Measurements from ENCODE around the gene BNIP5. TPM values are rescaled to one million over a fixed set of nuclear protein-coding genes. Genes with fewer than 3 reads are reported as not detected.

The BNIP5 gene
- total and polyA plus RNA-seq, 4 donors, result not detected

- no peak for TF ChIP-seq REST (IDR thresholded peaks at IDR 0.05)
- no peak for TF ChIP-seq JUND (IDR thresholded peaks at IDR 0.05)
- TF ChIP-seq TAF1 (conservative IDR thresholded peaks at IDR 0.05), result no peak
These were observed 8.8 kb downstream of the BNIP5 start (continued) for GRCh38 chr6:36327919-36328236.

DNA sequence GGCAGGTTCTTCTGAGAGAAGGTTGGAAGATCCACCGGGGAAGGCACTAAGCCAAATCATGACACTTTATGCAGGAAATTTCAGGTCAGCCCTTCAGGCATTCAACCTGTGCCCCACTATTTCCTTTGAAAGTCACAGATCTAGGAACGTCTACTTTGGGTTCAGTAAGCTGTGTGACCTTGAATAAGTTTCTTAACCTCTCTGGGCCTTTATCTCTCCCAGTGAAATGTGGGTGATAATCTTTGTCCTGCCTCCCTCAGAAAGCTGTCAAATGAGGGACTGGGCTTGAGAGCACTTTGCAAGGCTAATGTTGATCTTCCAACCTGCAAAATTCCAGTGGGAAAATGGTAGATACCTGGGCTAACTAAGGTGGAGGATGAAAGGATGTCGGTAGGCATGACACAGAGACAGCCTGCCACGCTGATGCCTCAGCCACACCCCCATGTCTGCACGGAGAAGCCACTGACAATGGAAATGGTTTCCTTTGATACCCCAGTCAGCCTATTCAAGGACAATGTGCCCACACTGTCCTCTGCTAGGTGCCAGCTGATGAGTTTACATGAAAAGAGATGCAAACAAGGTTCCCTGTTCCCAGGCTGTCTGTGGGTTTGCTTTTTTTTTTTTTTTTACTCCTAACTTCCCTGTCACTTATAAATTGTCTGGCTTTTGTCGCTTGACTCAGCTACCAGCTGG is 9.3 kb downstream of the BNIP5 start:
- Histone ChIP-seq H3K9me3 (ENCODE audit: control insufficient read depth in 4 of 4, low read length in 3 of 4) (no peaks in the 10 kb centered on the region), H3K27ac (ENCODE audit: low read depth in 1 of 2, low read length in 2 of 2) (no peak overlapping the region), H3K9ac (ENCODE audit: low read depth in 1 of 2, low read length in 2 of 2) (no peak overlapping the region), H3K4me1 (ENCODE audit: control insufficient read depth in 4 of 4, insufficient read depth in 4 of 4, low read length in 3 of 4) (no peaks in the 10 kb centered on the region), H3K27me3 (ENCODE audit: control insufficient read depth in 4 of 4, insufficient read depth in 4 of 4, low read length in 3 of 4) (no peaks in the 10 kb centered on the region), H3K36me3 (ENCODE audit: control insufficient read depth in 4 of 4, insufficient read depth in 3 of 4, low read depth in 1 of 4, low read length in 3 of 4) (no peaks in the 10 kb centered on the region), H3K4me3 (ENCODE audit: low read depth in 1 of 3, low read length in 3 of 3) (no peak overlapping the region)
- no peak for DNase-seq (ENCODE audit: low spot score)
- TF ChIP-seq GABPA (IDR thresholded peaks at IDR 0.05 in 1 of 2, conservative IDR thresholded peaks at IDR 0.05 in 1 of 2) (no peak), JUND (IDR thresholded peaks at IDR 0.05) (no peak), YY1 (IDR thresholded peaks at IDR 0.05) (no peak), NR2F2 (IDR thresholded peaks at IDR 0.05) (no peak), REST (IDR thresholded peaks at IDR 0.05) (no peak), RXRA (IDR thresholded peaks at IDR 0.05) (no peak), HNF4G (IDR thresholded peaks at IDR 0.05) (no peak), FOXA1 (IDR thresholded peaks at IDR 0.05) (no peak), SP1 (IDR thresholded peaks at IDR 0.05) (no peak), FOXA2 (IDR thresholded peaks at IDR 0.05) (no peak), RAD21 (IDR thresholded peaks at IDR 0.05) (no peak), MAX (IDR thresholded peaks at IDR 0.05) (no peak), EGR1 (IDR thresholded peaks at IDR 0.05; ENCODE audit: low read depth in 2 of 2) (no peak), HNF4A (conservative IDR thresholded peaks at IDR 0.05) (no peak)
- TF ChIP-seq, protein P1, sequence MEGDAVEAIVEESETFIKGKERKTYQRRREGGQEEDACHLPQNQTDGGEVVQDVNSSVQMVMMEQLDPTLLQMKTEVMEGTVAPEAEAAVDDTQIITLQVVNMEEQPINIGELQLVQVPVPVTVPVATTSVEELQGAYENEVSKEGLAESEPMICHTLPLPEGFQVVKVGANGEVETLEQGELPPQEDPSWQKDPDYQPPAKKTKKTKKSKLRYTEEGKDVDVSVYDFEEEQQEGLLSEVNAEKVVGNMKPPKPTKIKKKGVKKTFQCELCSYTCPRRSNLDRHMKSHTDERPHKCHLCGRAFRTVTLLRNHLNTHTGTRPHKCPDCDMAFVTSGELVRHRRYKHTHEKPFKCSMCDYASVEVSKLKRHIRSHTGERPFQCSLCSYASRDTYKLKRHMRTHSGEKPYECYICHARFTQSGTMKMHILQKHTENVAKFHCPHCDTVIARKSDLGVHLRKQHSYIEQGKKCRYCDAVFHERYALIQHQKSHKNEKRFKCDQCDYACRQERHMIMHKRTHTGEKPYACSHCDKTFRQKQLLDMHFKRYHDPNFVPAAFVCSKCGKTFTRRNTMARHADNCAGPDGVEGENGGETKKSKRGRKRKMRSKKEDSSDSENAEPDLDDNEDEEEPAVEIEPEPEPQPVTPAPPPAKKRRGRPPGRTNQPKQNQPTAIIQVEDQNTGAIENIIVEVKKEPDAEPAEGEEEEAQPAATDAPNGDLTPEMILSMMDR (IDR thresholded peaks at IDR 0.05; ENCODE audit: low read depth, low read length, missing input control), result no peak
- TF ChIP-seq, protein P2, sequence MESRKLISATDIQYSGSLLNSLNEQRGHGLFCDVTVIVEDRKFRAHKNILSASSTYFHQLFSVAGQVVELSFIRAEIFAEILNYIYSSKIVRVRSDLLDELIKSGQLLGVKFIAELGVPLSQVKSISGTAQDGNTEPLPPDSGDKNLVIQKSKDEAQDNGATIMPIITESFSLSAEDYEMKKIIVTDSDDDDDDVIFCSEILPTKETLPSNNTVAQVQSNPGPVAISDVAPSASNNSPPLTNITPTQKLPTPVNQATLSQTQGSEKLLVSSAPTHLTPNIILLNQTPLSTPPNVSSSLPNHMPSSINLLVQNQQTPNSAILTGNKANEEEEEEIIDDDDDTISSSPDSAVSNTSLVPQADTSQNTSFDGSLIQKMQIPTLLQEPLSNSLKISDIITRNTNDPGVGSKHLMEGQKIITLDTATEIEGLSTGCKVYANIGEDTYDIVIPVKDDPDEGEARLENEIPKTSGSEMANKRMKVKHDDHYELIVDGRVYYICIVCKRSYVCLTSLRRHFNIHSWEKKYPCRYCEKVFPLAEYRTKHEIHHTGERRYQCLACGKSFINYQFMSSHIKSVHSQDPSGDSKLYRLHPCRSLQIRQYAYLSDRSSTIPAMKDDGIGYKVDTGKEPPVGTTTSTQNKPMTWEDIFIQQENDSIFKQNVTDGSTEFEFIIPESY (IDR thresholded peaks at IDR 0.05), result no peak
- TF ChIP-seq, protein P3, sequence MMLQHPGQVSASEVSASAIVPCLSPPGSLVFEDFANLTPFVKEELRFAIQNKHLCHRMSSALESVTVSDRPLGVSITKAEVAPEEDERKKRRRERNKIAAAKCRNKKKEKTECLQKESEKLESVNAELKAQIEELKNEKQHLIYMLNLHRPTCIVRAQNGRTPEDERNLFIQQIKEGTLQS (IDR thresholded peaks at IDR 0.05), result no peak
- 51% methylated on average over 6 of the region's 6 CpGs for WGBS

All from liver (tissue), 9 donors.